Transverse colon (tissue), 4 donors: Measurements from ENCODE around the gene NSMF.

ENCODE experiments used
- EP300 ChIP-seq: sonication (generic); formaldehyde crosslinking; IDR thresholded peaks from one replicate; pipeline ENCODE4 v1.6.1; 2017; ENCODE audit warnings: antibody characterized with exemption, low read depth
- POLR2A ChIP-seq: fragments of 450-650 bp; IDR thresholded peaks from one replicate; pipeline ENCODE4 v1.6.1; 2016; ENCODE audit warnings: antibody characterized with exemption, mild to moderate bottlenecking, moderate library complexity
- POLR2AphosphoS5 ChIP-seq, 3 donors: sonication (generic); formaldehyde crosslinking; IDR thresholded peaks; one replicate each; pipeline ENCODE4 v1.6.1; 2016; ENCODE audit warnings: antibody characterized with exemption in 3 of 3
- TF ChIP-seq, protein P1 (sequence below), 5 experiments: fragments of 200-600 bp in 3 of 5; fragments of 450-650 bp in 2 of 5; sonication (generic) in 3 of 5; IDR thresholded peaks; 1 replicate in 2 of 5; 2 replicates in 3 of 5; pipeline ENCODE4 v1.5.1; 2016 to 2017; ENCODE audit warnings: antibody characterized with exemption in 5 of 5, inconsistent platforms in 3 of 5, mild to moderate bottlenecking in 2 of 5, moderate library complexity in 1 of 5

DNA sequence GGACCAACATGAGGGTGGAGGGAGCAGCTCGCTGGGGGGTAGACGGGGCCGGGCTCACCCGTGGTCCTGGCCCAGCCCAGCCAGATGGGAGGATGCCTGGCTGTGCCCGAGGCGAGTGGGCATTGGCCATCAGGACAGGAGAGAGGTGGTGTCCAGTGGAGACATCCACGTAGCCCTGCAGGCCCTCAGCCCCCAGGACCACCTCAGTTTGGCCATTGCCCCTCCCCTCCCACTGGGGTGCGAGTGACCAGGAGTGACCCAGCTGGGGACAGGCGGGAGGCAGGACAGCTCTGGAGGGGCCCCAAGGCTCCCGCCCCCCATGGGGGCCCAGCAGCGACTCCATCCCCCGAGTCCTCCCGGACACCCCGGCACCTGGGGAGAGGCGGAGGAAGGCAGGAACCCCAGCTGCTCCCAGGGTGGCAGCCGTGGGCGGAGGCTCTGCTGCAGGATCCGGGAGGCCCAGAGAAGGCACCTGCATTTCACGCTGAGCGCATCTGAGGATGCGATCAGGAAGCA, 27.7 kb downstream of the NSMF start:
- TF ChIP-seq, protein P1, sequence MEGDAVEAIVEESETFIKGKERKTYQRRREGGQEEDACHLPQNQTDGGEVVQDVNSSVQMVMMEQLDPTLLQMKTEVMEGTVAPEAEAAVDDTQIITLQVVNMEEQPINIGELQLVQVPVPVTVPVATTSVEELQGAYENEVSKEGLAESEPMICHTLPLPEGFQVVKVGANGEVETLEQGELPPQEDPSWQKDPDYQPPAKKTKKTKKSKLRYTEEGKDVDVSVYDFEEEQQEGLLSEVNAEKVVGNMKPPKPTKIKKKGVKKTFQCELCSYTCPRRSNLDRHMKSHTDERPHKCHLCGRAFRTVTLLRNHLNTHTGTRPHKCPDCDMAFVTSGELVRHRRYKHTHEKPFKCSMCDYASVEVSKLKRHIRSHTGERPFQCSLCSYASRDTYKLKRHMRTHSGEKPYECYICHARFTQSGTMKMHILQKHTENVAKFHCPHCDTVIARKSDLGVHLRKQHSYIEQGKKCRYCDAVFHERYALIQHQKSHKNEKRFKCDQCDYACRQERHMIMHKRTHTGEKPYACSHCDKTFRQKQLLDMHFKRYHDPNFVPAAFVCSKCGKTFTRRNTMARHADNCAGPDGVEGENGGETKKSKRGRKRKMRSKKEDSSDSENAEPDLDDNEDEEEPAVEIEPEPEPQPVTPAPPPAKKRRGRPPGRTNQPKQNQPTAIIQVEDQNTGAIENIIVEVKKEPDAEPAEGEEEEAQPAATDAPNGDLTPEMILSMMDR (IDR thresholded peaks at IDR 0.05), result no peak
- TF ChIP-seq POLR2A (no peak), POLR2AphosphoS5 (IDR thresholded peaks at IDR 0.05) (no peak), EP300 (no peak)
